Measurements from ENCODE around the gene UAP1.

Gene UAP1

DNA sequence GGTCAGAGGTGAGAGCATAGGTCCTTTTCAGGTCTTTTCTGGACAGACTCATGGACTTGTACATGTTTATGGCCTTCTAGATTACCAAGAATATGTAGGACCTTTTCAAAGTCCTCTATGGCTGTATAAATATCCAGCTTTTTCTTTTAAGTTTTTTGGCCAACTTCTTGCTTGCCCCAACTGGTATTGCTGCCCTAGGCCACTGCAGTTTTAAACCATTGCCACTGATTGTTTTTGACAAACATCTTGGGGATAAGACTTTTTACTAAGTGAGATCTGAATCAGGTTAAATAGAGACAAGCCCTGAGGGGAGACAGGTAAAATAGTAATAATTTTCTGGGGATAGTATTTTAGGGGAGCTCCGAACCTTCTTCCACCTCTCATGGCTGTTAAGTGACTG, 56.0 kb downstream of the UAP1 start:
- no peak for DNase-seq (ENCODE audit: low spot score)

DNA sequence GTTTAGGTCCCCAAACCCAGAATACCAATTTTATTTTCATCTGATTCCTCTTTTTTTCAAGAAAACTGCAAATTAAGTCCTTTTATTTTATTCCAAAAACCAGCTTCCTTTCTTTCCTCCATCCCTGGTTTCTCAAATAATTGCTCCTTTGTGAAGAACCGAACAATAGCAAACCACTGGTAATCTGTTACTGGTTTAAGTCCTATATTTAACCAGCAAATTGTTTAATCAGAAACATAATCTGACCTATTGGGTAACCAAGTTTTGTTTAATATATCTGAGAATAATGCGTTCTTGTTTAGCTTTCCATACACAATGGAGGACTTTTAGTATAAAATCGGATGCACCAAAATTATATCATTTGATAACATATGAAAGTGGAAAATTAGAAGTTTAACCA, 57.6 kb downstream of the UAP1 start:
- DNase-seq (ENCODE audit: low spot score), result no peak

DNA sequence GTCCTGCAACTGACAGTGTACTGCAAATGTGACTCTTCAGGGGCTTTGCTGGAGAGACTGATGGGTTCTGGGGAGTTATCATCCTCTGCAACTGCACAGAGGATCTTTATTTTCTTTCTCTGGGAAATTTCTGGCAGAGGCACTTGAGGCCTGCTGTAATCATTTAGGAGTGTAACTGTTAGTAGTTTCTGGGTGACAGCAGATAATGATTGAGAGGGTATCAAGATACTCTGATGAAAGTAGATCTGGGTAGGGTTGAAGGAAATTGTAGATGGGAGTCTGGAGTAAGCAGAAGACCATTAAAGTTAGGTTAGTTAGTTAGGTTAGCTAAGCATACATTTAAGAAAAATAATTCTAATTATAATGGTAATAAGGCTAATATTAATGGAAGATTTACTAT, 59.7 kb downstream of the UAP1 start:
- DNase-seq (ENCODE audit: low spot score), result no peak

DNA sequence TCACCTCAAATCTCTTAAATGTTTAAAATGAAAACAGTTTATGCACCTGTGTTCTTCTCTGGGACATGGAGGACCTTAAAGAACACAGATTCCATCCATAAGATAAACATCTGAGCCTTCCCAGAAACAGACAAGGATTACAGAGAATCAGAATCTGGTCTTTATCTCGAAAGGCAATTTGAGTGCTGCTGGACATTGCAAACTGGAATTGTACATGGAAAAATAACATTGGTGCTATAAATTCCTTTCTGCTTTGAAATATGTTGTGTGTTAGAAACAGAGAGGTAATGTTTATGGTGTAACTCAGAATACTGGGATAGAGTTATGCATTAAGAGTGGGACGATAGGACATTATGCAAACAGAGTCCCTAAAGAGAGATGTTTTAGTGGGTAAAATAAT, 64.2 kb downstream of the UAP1 start:
- no peak for DNase-seq (ENCODE audit: low spot score)

DNA sequence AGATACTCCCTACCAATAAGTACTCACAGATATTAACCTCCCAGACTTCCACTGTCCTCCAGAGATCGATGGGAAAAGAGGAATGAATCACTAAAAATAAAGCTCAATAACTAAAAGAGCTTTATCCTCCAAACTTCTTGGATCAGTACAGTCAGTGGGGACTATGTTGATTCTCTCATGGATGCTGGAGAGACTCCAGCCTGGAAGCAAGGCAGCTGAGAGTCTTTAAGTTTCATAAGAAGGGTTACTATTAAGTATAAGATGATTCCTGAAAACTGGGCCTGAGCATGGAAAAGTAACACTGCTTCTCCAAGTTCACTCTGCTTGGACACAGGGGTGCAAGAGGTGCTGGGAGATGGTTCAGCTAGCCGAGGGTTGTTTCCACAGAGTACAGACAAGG, 64.6 kb downstream of the UAP1 start:
- no peak for DNase-seq (ENCODE audit: low spot score)

DNA sequence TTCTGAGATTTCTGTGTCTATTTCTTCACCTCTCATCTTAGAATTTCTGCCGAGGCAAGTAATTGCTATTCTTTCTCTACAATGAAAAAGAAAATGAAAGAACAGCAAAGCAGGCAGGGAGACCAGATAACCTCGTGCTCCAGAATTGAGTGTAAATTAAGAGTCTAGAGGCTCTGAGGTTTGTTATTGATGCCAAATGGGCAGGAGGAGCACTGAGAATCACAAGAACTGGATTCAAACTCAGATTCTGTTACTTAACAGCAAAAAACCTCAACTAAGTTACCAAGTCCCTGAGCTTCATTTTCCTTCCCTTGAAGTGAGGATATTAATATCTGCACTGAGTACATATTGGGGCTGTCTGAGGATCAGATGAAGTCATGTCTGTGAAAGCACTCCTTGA, 65.2 kb downstream of the UAP1 start:
- no peak for DNase-seq (ENCODE audit: low spot score)

DNA sequence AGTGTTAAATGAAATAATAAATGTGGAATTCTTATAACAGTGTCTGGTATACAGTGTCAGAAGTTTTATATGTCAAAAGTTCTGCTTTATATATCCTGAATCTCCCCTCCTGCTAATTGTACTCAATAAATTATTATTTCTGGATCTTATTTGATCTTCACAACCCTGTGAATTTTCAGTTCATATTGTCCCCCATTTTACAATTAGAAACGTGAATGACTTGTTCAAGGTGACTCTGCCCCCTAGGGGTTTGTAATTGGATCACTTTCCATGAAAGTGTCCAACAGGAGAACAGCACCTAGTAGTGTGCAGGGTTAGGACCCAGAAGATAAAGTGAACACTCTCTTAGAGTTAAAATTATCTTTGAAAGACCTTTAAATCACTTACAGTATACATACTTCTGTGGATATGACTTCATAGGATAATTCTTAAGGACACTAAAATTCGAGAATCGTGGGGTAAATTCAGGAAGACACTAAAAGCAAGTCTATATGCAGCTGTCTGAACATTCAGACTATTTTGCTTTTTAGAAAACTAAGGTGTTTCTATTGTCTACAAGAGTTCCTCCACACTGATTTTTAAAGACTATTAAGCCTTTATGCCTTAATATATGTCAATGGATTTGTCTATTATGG, 66.3 kb downstream of the UAP1 start:
- peak; percentile 16 for DNase-seq (ENCODE audit: low spot score)

DNA sequence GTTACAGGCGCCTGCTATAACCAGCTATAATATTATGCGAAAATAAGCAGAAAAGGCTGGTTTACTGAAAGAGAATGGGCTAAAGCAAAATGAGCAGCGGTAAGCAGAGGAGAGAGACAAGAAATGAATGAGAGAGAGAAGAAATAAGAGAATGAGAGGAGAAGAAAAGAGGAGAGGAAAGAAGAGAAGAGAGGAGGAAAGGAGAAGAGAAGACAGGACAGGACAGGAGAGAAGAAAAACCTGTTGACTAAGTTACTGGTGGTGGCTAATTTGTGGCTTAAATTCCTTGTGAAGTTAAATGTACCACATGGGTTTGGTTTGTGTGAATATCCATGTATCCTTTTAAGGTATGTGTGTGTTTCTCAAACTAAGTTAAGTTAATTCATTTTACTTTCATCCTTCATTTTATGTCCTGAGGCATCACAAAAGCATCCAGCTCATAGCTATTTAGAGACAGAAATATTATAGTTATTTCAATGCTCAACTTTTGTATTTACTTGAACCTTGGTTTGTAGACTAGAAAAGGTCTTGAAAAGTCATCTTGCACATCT, 67.6 kb downstream of the UAP1 start:
- no peak for DNase-seq (ENCODE audit: low spot score)

DNA sequence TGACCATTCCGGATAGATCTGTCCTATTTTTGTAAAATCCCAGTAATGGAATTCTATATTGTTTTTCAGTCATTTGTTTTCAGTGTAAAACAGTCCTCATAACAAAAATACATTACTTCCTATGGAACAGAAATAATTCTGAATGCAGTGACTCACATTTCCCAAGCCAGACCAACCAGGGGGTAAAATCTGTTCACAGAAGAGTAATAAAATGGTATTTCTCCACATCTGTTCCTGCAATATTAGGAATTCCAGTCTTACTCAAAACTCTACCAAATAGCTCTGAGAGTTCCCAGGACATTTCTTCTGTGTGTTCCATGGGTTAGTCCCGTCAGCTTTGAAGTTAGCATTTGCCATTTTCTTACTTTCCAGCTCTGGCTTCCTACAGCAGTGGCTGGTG, 68.1 kb downstream of the UAP1 start:
- DNase-seq (ENCODE audit: low spot score), result no peak

DNA sequence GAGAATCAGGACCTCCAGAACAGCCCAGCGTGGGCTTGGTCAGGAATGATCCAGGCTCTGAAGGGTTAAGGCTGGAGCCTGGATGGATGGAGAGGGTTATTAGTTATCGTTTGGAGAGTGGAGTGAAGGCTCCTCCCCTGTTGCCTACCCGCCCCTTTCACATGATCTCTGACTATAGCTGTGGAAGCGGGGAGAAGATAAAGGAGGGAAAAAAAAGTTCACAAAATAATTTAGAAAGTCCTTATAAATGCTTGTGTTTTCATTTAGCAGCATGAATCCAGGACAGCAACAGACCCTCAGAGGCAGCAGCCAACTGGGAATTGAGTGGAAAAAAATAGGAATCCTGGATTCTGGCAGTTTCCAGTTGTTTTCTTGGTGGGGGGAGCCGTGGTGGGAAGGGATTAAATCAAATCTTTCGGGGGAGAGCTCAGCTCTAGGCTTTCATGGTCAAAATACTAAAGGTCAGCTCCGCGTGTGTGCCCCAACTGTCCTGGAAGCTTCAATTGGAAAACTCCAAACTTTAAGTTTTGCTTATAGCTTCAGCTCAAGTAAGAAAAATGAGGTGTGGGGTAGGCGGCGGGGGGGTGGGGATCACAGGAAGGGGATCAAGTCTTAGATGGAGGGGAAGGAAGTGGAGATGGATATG, 70.1 kb downstream of the UAP1 start:
- no peak for DNase-seq (ENCODE audit: low spot score)

DNA sequence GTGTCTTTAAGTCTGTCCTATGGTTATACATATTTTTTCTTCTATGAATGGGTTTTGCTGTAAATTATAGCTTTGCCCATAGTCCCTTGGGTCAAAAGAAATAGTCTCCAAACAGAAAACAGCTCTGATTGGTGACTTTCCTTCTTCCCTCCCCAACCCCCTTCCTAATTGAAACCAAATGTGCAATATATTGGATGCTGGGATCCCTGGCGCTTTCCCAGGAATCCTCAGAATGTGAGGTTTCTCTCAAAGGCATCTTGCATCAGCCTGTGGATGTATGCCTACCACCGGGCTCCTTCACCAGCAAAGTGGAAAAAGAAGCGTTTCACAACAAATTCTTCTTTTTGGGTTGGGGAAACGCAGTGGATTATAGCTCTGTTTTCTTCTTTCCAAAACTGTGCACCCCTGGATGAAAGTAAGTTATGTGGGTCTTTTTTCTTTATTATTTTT, 70.7 kb downstream of the UAP1 start, which contains the start of gene DDR2:
DDR2 (plus strand) TSS at position 248 of the 450 bp plus-strand sequence. CDS start 86,600 bp downstream, outside the sequence.
- no peak for DNase-seq (ENCODE audit: low spot score)

DNA sequence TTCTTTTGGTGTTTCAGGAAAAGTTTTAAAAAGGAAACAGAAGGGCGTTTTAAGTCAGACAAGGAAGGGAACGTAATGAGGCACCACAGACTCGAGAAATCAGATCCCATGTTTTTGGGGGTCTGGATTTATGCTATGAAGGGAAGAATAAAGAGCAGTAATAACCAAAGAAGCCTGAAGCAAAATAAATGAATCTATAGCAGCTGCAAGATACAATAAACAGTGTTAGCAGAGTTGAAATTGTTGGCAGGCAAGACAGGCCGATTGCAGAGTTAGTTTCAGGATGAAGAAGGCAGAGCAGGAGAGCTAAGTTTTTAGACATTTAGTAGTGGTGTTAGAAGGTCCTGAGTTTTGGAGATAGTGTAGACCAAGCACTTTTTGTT, 71.2 kb downstream of the UAP1 start:
- DNase-seq (ENCODE audit: low spot score), result no peak

DNA sequence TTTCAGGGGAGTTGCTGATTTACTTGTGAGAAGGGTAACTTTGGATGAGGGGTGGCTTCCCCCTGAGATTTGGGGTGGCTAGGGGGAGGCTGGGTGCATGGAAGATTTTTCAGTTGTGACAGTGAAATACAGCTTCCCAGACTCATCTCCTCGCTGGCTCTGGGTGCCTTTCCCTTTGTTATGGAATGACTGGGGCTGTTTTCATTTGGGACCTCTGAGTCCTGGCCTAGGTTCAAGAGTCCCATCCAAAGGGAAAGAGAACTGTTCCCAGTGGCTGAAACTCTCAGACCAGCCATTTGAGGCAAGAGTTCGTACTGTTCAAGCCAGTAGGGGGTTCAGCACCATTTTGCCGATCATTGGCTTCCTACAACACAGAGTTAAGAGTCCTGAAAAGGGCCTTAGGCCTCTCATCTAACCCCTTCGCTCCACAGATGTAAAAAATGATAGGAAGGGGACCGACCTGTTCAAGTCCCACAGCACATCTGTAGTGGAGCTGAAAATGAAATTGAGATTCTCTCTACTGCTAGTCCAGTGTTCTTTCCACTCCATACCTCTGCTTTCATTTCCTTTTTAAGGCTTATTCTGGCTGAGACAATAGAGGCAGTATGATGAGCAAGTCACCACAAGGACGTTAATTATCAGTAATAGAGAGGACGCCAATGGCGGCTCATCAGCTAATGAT, 71.7 kb downstream of the UAP1 start:
- no peak for DNase-seq (ENCODE audit: low spot score)

DNA sequence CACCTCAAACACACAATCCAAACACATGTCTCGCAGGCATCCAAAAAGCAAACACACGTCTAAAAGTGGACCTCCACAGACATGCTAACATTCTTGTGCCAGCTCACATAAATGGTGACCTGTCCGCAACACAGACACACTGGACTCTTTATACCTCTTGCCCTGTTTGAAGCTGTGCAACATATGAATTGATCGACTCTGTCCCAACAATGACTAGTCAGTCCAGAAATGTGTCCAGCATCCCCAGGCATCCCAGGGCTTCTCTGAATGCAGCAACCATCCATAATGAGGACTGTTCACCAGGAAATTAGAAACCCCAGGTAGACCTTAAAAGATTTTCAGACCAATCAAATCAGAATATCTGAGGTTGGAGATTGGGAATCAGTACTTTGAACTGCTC, 73.9 kb downstream of the UAP1 start:
- no peak for DNase-seq (ENCODE audit: low spot score)

DNA sequence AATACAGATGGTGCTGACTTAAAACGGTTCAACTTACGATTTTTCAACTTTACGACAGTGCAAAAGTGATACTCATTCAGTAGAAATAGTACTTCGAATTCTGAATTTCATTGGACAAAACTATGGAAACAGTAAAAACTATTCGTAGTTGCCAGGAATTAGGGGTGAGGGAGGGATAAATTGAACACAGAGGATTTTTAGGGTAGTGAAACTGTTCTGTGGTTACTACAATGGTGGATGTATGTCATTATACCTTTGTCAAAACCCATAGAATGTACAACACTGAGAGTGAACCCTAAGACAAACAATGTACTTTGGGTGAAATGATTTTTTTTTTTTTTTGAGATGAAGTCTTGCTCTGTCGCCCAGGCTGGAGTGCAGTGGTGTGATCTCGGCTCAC, 78.2 kb downstream of the UAP1 start:
- DNase-seq (ENCODE audit: low spot score), result no peak

DNA sequence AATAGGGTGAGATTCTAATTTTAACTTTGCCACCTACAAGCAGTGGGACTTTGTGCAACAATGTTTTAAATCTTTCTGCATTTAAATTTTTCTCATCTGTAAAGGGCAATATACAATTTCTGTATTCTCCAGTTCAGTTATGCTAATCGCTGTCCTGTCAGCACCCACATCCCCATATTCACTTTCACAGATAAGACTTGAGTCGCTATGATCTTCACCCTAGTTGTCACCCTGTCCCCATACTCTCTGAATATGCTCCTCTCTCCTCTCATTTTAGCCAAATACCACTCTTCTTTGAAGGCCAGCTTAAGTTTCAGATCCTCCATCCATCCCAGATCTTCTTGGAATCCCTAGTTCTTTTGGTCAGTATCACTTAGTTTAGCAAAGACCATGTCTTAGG, 79.6 kb downstream of the UAP1 start:
- no peak for DNase-seq (ENCODE audit: low spot score)

DNA sequence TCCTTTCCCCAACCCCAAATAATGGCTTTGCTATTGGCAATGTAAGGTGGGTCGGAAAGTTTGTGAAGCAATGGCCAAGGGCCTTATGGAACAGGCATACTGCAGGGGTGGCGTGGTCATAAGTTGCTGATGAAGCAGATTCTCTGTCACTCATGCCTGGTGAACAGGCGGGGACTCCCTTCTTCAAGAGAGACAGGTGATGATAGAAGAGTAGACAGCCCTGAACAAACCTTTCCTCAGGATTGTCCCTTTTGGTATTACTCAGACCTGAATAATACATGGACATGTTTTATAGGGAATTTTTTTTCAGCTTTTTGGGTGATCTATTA, 83.4 kb downstream of the UAP1 start:
- no peak for DNase-seq (ENCODE audit: low spot score)

DNA sequence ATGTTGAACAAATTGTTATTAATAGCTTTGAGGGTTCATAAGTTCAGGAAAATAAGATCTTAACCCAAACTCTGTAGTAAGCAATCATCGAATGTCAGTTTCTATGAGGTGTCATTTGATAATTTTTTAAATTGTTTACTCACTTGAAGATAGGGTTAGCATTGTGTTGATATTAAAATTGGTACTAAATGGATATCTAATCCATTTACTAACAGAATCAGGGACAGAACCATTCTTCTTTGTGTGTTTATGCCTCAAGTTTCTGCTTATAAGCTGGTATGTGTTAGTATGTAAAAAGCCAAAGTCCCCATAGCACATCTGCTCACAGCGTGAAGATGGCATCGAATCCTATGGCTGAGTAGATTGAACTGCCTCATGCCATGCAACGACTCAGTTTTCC, 84.1 kb downstream of the UAP1 start:
- no peak for DNase-seq (ENCODE audit: low spot score)

DNA sequence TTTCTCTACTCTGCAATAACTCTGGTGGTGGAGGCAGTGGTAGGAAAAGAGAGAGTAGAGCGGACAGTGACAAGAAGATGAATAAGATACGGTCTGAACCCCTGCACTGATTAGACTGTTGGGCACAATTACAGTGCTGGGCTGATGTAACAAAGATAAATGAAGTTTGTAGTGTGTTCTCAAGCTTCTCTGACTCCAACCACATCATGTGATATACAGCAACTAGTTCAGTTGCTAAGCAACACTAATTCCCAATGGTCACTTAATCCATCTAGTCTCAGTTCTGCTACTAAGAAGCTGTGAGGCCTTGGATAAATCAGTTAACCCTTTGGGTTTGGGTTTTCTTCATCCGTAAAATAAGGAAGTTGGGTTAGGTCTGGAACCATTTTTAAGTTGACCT, 88.1 kb downstream of the UAP1 start:
- no peak for DNase-seq (ENCODE audit: low spot score)
